ENCODE data around the gene ARHGEF39. TPM values are rescaled to one million over a fixed set of nuclear protein-coding genes. Genes with fewer than 3 reads are reported as not detected.

ARHGEF39 gene
- total and polyA plus RNA-seq, 9 of the 15 experiments (the other 6 are each of a cell fraction or from before 2014, with no cell fraction given), result 2.8 to 21.7 (median 12.9) TPM

- WGBS (ENCODE audit: insufficient coverage, low coverage, missing lambda C conversion rate), result 24% methylated on average over 18 of the region's 25 CpGs
- Histone ChIP-seq H3K27me3 (ENCODE audit: control insufficient read depth in 2 of 2, insufficient read depth in 2 of 2, low read length in 2 of 2) (no peaks in the 10 kb centered on the region), H2AFZ (ENCODE audit: low read depth, low read length) (peak overlapping the region; percentile 99), H3K4me1 (replicated peaks in 1 of 2; ENCODE audit: control insufficient read depth in 2 of 2, insufficient read depth in 2 of 2, low read length in 2 of 2) (peaks cover 11 to 23% of the 10 kb centered on the region in 2 experiments; a peak in 4 of 5 replicates), H3K9me3 (replicated peaks; ENCODE audit: control insufficient read depth, insufficient read depth, low read depth, low read length) (no peaks in the 10 kb centered on the region), H3K9me1 (ENCODE audit: control insufficient read depth, insufficient read depth, low read length) (no peaks in the 10 kb centered on the region), H3K9ac (ENCODE audit: insufficient read depth in 1 of 2, low read depth in 2 of 2, low read length in 2 of 2) (peak overlapping the region; percentile 86 to 90), H3K4me2 (ENCODE audit: insufficient read depth, low read length) (peak overlapping the region; percentile 96), H3K36me3 (ENCODE audit: control insufficient read depth, insufficient read depth, low read length) (peaks cover 20% of the 10 kb centered on the region; the same call in 2 of the 3 replicates), H3K4me3 (peak overlapping the region; percentile 35), H3K79me2 (ENCODE audit: control insufficient read depth, insufficient read depth, low read length) (peaks cover 8% of the 10 kb centered on the region; the same call in 2 of the 3 replicates), H4K20me1 (replicated peaks; ENCODE audit: control insufficient read depth, insufficient read depth, low read length) (no peaks in the 10 kb centered on the region), H3K27ac (ENCODE audit: extremely low read depth, low read depth, low read length) (peak overlapping the region; percentile 98)
- BruUV-seq (replicated peaks), result no TSS peak
- ATAC-seq, result peak; percentile 29
- CTCF ChIA-PET (ENCODE audit: low intra/inter-chr PET ratio), result no interaction called here
- intact Hi-C loops (cut with micrococcal nuclease) (loop anchor here (2.0 to 5.0 kb wide), 3 partner anchors 40 to 76 kb away; partner anchors contain the start of genes CREB3, TESK1 and TLN1), in situ Hi-C loops (cut with MboI) (no loop called here)
- DNase-seq (ENCODE audit: extremely low read depth in 1 of 4, low spot score in 3 of 4), result peak in 2 of 4 experiments; percentile 14 to 22
- FAIRE-seq, result no peak
- POLR2A ChIA-PET, result interaction anchor here (0.7 to 2.6 kb wide), 14 partner anchors 8 to 169 kb away, joined by 3 to 14 read pairs (median 3); partner anchors contain the start of genes CREB3 and TLN1
- TF ChIP-seq ZNF12 (CRISPR knock-in tag; IDR thresholded peaks at IDR 0.05) (no peak), DMBX1 (CRISPR knock-in tag; IDR thresholded peaks at IDR 0.05; ENCODE audit: borderline replicate concordance) (no peak), HCFC1 (IDR thresholded peaks at IDR 0.05; ENCODE audit: low read depth, low read length) (no peak), BHLHE40 (IDR thresholded peaks at IDR 0.05; ENCODE audit: low read length) (0 out of 2 replicates have a peak, but pooled peaks have one; percentile 15), POLR2A (conservative IDR thresholded peaks at IDR 0.05) (0 out of 2 replicates have a peak, but pooled peaks have one; percentile 36), RHOXF2B (CRISPR knock-in tag; conservative IDR thresholded peaks at IDR 0.05) (no peak), THRB (CRISPR knock-in tag; conservative IDR thresholded peaks at IDR 0.05) (no peak), ZSCAN29 (IDR thresholded peaks at IDR 0.05) (no peak), SAP30 (IDR thresholded peaks at IDR 0.05; ENCODE audit: borderline replicate concordance, insufficient read depth, low read depth, low read length, poor library complexity, severe bottlenecking) (peak; percentile 16), CHD2 (IDR thresholded peaks at IDR 0.05; ENCODE audit: low read depth, low read length) (no peak), HLTF (IDR thresholded peaks at IDR 0.05) (0 out of 2 replicates have a peak, but pooled peaks have one; percentile 5), SREBF1 (IDR thresholded peaks at IDR 0.05; ENCODE audit: borderline replicate concordance, low read depth, low read length) (no peak), RAD51 (IDR thresholded peaks at IDR 0.05; ENCODE audit: borderline replicate concordance, low read depth) (no peak), CHD1 (IDR thresholded peaks at IDR 0.05; ENCODE audit: low read length) (no peak), ZNF384 (IDR thresholded peaks at IDR 0.05; ENCODE audit: low read depth, low read length) (no peak), FOXK1 (CRISPR knock-in tag; IDR thresholded peaks at IDR 0.05; ENCODE audit: borderline replicate concordance) (no peak), SMARCA4 (IDR thresholded peaks at IDR 0.05) (0 out of 2 replicates have a peak, but pooled peaks have one; percentile 21), NCOA4 (IDR thresholded peaks at IDR 0.05; ENCODE audit: partially characterized antibody) (no peak)
- TF ChIP-seq, protein P1, sequence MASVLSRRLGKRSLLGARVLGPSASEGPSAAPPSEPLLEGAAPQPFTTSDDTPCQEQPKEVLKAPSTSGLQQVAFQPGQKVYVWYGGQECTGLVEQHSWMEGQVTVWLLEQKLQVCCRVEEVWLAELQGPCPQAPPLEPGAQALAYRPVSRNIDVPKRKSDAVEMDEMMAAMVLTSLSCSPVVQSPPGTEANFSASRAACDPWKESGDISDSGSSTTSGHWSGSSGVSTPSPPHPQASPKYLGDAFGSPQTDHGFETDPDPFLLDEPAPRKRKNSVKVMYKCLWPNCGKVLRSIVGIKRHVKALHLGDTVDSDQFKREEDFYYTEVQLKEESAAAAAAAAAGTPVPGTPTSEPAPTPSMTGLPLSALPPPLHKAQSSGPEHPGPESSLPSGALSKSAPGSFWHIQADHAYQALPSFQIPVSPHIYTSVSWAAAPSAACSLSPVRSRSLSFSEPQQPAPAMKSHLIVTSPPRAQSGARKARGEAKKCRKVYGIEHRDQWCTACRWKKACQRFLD (CRISPR knock-in tag; IDR thresholded peaks at IDR 0.05), result no peak; the same call in 1 of the 2 replicates
- TF ChIP-seq, protein P2, sequence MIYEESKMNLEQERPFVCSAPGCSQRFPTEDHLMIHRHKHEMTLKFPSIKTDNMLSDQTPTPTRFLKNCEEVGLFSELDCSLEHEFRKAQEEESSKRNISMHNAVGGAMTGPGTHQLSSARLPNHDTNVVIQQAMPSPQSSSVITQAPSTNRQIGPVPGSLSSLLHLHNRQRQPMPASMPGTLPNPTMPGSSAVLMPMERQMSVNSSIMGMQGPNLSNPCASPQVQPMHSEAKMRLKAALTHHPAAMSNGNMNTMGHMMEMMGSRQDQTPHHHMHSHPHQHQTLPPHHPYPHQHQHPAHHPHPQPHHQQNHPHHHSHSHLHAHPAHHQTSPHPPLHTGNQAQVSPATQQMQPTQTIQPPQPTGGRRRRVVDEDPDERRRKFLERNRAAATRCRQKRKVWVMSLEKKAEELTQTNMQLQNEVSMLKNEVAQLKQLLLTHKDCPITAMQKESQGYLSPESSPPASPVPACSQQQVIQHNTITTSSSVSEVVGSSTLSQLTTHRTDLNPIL (CRISPR knock-in tag; IDR thresholded peaks at IDR 0.05), result no peak
Observed at GRCh38 chr9:35656831-35657545, 8.0 kb downstream of the ARHGEF39 start.
